ENCODE results near the gene MRAS. TPM values are rescaled to one million over a fixed set of nuclear protein-coding genes. Genes with fewer than 3 reads are reported as not detected.

Gene MRAS
- total and polyA plus RNA-seq, 11 donors = 112 to 413 (median 252) TPM

GRCh38 chr3:138397983-138398382 lies 49.6 kb downstream of the MRAS start:
- no peak for ATAC-seq
- Histone ChIP-seq H3K4me1 (peaks cover 0 to 93% (median 29%) of the 10 kb centered on the region in 12 donors), H3K36me3 (peaks cover 0 to 60% (median 51%) of the 10 kb centered on the region in 9 donors), H3K27ac (peak overlapping the region in 8 of 12 donors; percentile 5 to 96 (median 74)), H3K9me3 (no peaks in the 10 kb centered on the region), H3K4me3 (no peak overlapping the region), H3K27me3 (no peaks in the 10 kb centered on the region)
- TF ChIP-seq POLR2A (IDR thresholded peaks at IDR 0.05) = no peak
- peak in 5 of 12 donors; percentile 9 to 40 (median 33) for TF ChIP-seq CTCF (IDR thresholded peaks at IDR 0.05)
- intact Hi-C loops (cut with DNase I) = loop anchor here in 7 of 10 donors (2.0 to 5.0 kb wide), 6 partner anchors 36 to 66 kb away; partner anchors contain the start of gene MRAS (in 4 of the 7)
- DNase-seq = no peak
- 66 to 79% (median 73%) methylated on average over 3 to 4 of the region's 4 CpGs for WGBS, 4 donors

GRCh38 chr3:138398791-138399575 lies 50.6 kb downstream of the MRAS start:
- peak overlapping the region in 10 of 12 donors; percentile 22 to 96 (median 74) for H3K27ac ChIP-seq
- H3K9me3 ChIP-seq = no peaks in the 10 kb centered on the region
- WGBS, 4 donors = 66 to 78% (median 76%) methylated on average over 8 to 11 of the region's 11 CpGs
- intact Hi-C loops (cut with DNase I) = loop anchor here in 7 of 10 donors (2.0 to 5.0 kb wide), 5 partner anchors 37 to 67 kb away; partner anchors contain the start of gene MRAS (in 4 of the 7)
- DNase-seq = no peak
- H3K4me1 ChIP-seq = peaks cover 0 to 94% (median 28%) of the 10 kb centered on the region in 12 donors
- H3K36me3 ChIP-seq = peaks cover 0 to 70% (median 61%) of the 10 kb centered on the region in 9 donors
- no peak overlapping the region for H3K4me3 ChIP-seq
- peak in 1 of 4 donors; percentile 21 for ATAC-seq
- H3K27me3 ChIP-seq = no peaks in the 10 kb centered on the region
- TF ChIP-seq CTCF (IDR thresholded peaks at IDR 0.05) (no peak), POLR2A (IDR thresholded peaks at IDR 0.05) (no peak)

GRCh38 chr3:138399766-138400165 lies 51.4 kb downstream of the MRAS start:
- no peaks in the 10 kb centered on the region for H3K9me3 ChIP-seq
- H3K27ac ChIP-seq = peak overlapping the region in 11 of 12 donors; percentile 7 to 96 (median 73)
- no peaks in the 10 kb centered on the region for H3K27me3 ChIP-seq
- H3K36me3 ChIP-seq = peaks cover 0 to 74% (median 69%) of the 10 kb centered on the region in 9 donors
- DNase-seq = no peak
- peak; percentile 29 to 40 (median 37) for ATAC-seq
- TF ChIP-seq POLR2A (IDR thresholded peaks at IDR 0.05) (no peak), CTCF (IDR thresholded peaks at IDR 0.05) (no peak)
- peaks cover 0 to 88% (median 23%) of the 10 kb centered on the region in 12 donors for H3K4me1 ChIP-seq
- WGBS, 4 donors = 50 to 61% (median 57%) methylated on average over 10 of the region's 10 CpGs
- no peak overlapping the region for H3K4me3 ChIP-seq
- intact Hi-C loops (cut with DNase I) = loop anchor here in 8 of 10 donors (2.0 to 5.0 kb wide), 5 partner anchors 37 to 67 kb away; partner anchors contain the start of gene MRAS (in 4 of the 8)

GRCh38 chr3:138400651-138401070 lies 52.3 kb downstream of the MRAS start:
- H3K9me3 ChIP-seq = no peaks in the 10 kb centered on the region
- H3K27me3 ChIP-seq = no peaks in the 10 kb centered on the region
- no peak for TF ChIP-seq CTCF (IDR thresholded peaks at IDR 0.05)
- no peak for TF ChIP-seq POLR2A (IDR thresholded peaks at IDR 0.05)
- H3K4me3 ChIP-seq = no peak overlapping the region
- DNase-seq (no peak), ATAC-seq (peak in 1 of 4 donors; percentile 14)
- H3K36me3 ChIP-seq = peaks cover 0 to 82% (median 76%) of the 10 kb centered on the region in 9 donors
- intact Hi-C loops (cut with DNase I) = loop anchor here in 1 of 10 donors (5.0 kb wide), 1 partner anchor 68 kb away; no protein-coding TSS in a partner anchor
- 41 to 57% (median 47%) methylated on average over 2 of the region's 2 CpGs for whole genome bisulfite sequencing, 4 donors
- H3K27ac ChIP-seq = peak overlapping the region in 9 of 12 donors; percentile 7 to 96 (median 76)
- peaks cover 0 to 79% (median 17%) of the 10 kb centered on the region in 12 donors for H3K4me1 ChIP-seq
